ENCODE data around the gene ELOF1.

Gene ELOF1

GRCh38 chr19:11507370-11508078, 51.5 kb downstream of the ELOF1 start:
- Histone ChIP-seq H3K27me3 (ENCODE audit: control insufficient read depth in 5 of 5, insufficient read depth in 4 of 5, low read length in 5 of 5) (no peaks in the 10 kb centered on the region), H3K9me3 (ENCODE audit: control insufficient read depth in 5 of 5, low read length in 5 of 5) (no peaks in the 10 kb centered on the region), H3K9ac (ENCODE audit: low read length in 5 of 5) (no peak overlapping the region), H3K4me1 (ENCODE audit: control insufficient read depth in 5 of 5, insufficient read depth in 5 of 5, low read length in 5 of 5) (peaks cover 2 to 12% (median 11%) of the 10 kb centered on the region in 5 donors), H3K4me3 (ENCODE audit: low read depth in 1 of 5, low read length in 5 of 5) (no peak overlapping the region), H3K36me3 (ENCODE audit: control insufficient read depth in 5 of 5, insufficient read depth in 5 of 5, low read length in 5 of 5) (peaks cover 0 to 14% (median 11%) of the 10 kb centered on the region in 5 donors), H3K27ac (ENCODE audit: low read depth, low read length) (no peak overlapping the region)

- no peaks in the 10 kb centered on the region for H3K9me3 ChIP-seq (ENCODE audit: control insufficient read depth in 5 of 5, low read length in 5 of 5)
- H3K4me1 ChIP-seq (ENCODE audit: control insufficient read depth in 5 of 5, insufficient read depth in 5 of 5, low read length in 5 of 5) = peaks cover 2 to 12% (median 11%) of the 10 kb centered on the region in 5 donors
- H3K36me3 ChIP-seq (ENCODE audit: control insufficient read depth in 5 of 5, insufficient read depth in 5 of 5, low read length in 5 of 5) = peaks cover 0 to 8% (median 7%) of the 10 kb centered on the region in 5 donors
- no peak overlapping the region for H3K27ac ChIP-seq (ENCODE audit: low read depth, low read length)
- H3K27me3 ChIP-seq (ENCODE audit: control insufficient read depth in 5 of 5, insufficient read depth in 4 of 5, low read length in 5 of 5) = no peaks in the 10 kb centered on the region
- no peak overlapping the region for H3K4me3 ChIP-seq (ENCODE audit: low read depth in 1 of 5, low read length in 5 of 5)
- no peak overlapping the region for H3K9ac ChIP-seq (ENCODE audit: low read length in 5 of 5)
These were observed 52.1 kb downstream of the ELOF1 start for GRCh38 chr19:11506967-11507366.

GRCh38 chr19:11506101-11506555, 52.9 kb downstream of the ELOF1 start:
- peaks cover 2 to 12% (median 11%) of the 10 kb centered on the region in 5 donors for H3K4me1 ChIP-seq (ENCODE audit: control insufficient read depth in 5 of 5, insufficient read depth in 5 of 5, low read length in 5 of 5)
- peak overlapping the region in 4 of 5 donors; percentile 48 to 78 (median 58) for H3K9ac ChIP-seq (ENCODE audit: low read length in 5 of 5)
- peak overlapping the region; percentile 53 to 87 (median 82) for H3K4me3 ChIP-seq (ENCODE audit: low read depth in 1 of 5, low read length in 5 of 5)
- H3K36me3 ChIP-seq (ENCODE audit: control insufficient read depth in 5 of 5, insufficient read depth in 5 of 5, low read length in 5 of 5) = peaks cover 0 to 5% (median 2%) of the 10 kb centered on the region in 5 donors
- H3K27me3 ChIP-seq (ENCODE audit: control insufficient read depth in 5 of 5, insufficient read depth in 4 of 5, low read length in 5 of 5) = no peaks in the 10 kb centered on the region
- H3K27ac ChIP-seq (ENCODE audit: low read depth, low read length) = peak overlapping the region; percentile 78
- no peaks in the 10 kb centered on the region for H3K9me3 ChIP-seq (ENCODE audit: control insufficient read depth in 5 of 5, low read length in 5 of 5)

GRCh38 chr19:11505504-11506100, 53.4 kb downstream of the ELOF1 start, which contains the start of gene ZNF653:
Gene ZNF653, minus strand, starts transcription at chr19:11505839. Its CDS starts 53 bp downstream, at chr19:11505786.
- H3K4me3 ChIP-seq (ENCODE audit: low read depth in 1 of 5, low read length in 5 of 5) = peak within 1 kb of the TSS; percentile 57 to 87 (median 82)
- peaks cover 2 to 12% (median 11%) of the 10 kb centered on the region in 5 donors for H3K4me1 ChIP-seq (ENCODE audit: control insufficient read depth in 5 of 5, insufficient read depth in 5 of 5, low read length in 5 of 5)
- peaks cover 0 to 2% (median 0%) of the 10 kb centered on the region in 5 donors for H3K36me3 ChIP-seq (ENCODE audit: control insufficient read depth in 5 of 5, insufficient read depth in 5 of 5, low read length in 5 of 5)
- H3K9ac ChIP-seq (ENCODE audit: low read length in 5 of 5) = peak within 1 kb of the TSS in 4 of 5 donors; percentile 64 to 91 (median 78)
- H3K9me3 ChIP-seq (ENCODE audit: control insufficient read depth in 5 of 5, low read length in 5 of 5) = no peaks in the 10 kb centered on the region
- H3K27ac ChIP-seq (ENCODE audit: low read depth, low read length) = peak within 1 kb of the TSS; percentile 78
- no peaks in the 10 kb centered on the region for H3K27me3 ChIP-seq (ENCODE audit: control insufficient read depth in 5 of 5, insufficient read depth in 4 of 5, low read length in 5 of 5)

- H3K9ac ChIP-seq (ENCODE audit: low read length in 5 of 5) = peak overlapping the region in 4 of 5 donors; percentile 16 to 91 (median 74)
- H3K27me3 ChIP-seq (ENCODE audit: control insufficient read depth in 5 of 5, insufficient read depth in 4 of 5, low read length in 5 of 5) = no peaks in the 10 kb centered on the region
- H3K9me3 ChIP-seq (ENCODE audit: control insufficient read depth in 5 of 5, low read length in 5 of 5) = no peaks in the 10 kb centered on the region
- H3K27ac ChIP-seq (ENCODE audit: low read depth, low read length) = peak overlapping the region; percentile 78
- H3K4me1 ChIP-seq (ENCODE audit: control insufficient read depth in 5 of 5, insufficient read depth in 5 of 5, low read length in 5 of 5) = peaks cover 2 to 12% (median 11%) of the 10 kb centered on the region in 5 donors
- no peaks in the 10 kb centered on the region for H3K36me3 ChIP-seq (ENCODE audit: control insufficient read depth in 5 of 5, insufficient read depth in 5 of 5, low read length in 5 of 5)
- peak overlapping the region; percentile 57 to 87 (median 82) for H3K4me3 ChIP-seq (ENCODE audit: low read depth in 1 of 5, low read length in 5 of 5)
These were observed 54.0 kb downstream of the ELOF1 start for GRCh38 chr19:11505032-11505503.

- Histone ChIP-seq H3K27ac (ENCODE audit: low read depth, low read length) (no peak overlapping the region), H3K9ac (ENCODE audit: low read length in 5 of 5) (peak overlapping the region in 4 of 5 donors; percentile 16 to 91 (median 54)), H3K36me3 (ENCODE audit: control insufficient read depth in 5 of 5, insufficient read depth in 5 of 5, low read length in 5 of 5) (no peaks in the 10 kb centered on the region), H3K4me1 (ENCODE audit: control insufficient read depth in 5 of 5, insufficient read depth in 5 of 5, low read length in 5 of 5) (peaks cover 2 to 12% (median 11%) of the 10 kb centered on the region in 5 donors), H3K27me3 (ENCODE audit: control insufficient read depth in 5 of 5, insufficient read depth in 4 of 5, low read length in 5 of 5) (no peaks in the 10 kb centered on the region), H3K4me3 (ENCODE audit: low read depth in 1 of 5, low read length in 5 of 5) (peak overlapping the region; percentile 57 to 87 (median 82)), H3K9me3 (ENCODE audit: control insufficient read depth in 5 of 5, low read length in 5 of 5) (no peaks in the 10 kb centered on the region)
These were observed 54.5 kb downstream of the ELOF1 start for GRCh38 chr19:11504502-11505031.

Measured in subcutaneous abdominal adipose tissue (tissue), 5 donors.